GM12891 (cell line): ENCODE data around the gene CCDC121.
A peak's percentile ranks its signal among the peaks of the same experiment; 100 is the strongest.

Source experiments
- DNase-seq: peaks from one replicate; pipeline ENCODE4 v3.0.0; 2011; ENCODE audit warnings: low spot score; ENCODE audit not compliant: insufficient read length
- FAIRE-seq: peaks from 2 replicates; lab custom pipeline; 2011; peaks lifted over from hg19 to GRCh38; lab: Jason Lieb, UNC
- PAX5 ChIP-seq: IDR thresholded peaks from 2 replicates; pipeline ENCODE4 v1.6.1; 2011; ENCODE audit warnings: low read length, moderate library complexity, mild to moderate bottlenecking; ENCODE audit not compliant: insufficient read depth, severe bottlenecking
- POLR2A ChIP-seq: IDR thresholded peaks from 2 replicates; pipeline ENCODE4 v1.6.1; 2011; ENCODE audit warnings: low read depth, low read length, control low read depth
- POLR2AphosphoS5 ChIP-seq: IDR thresholded peaks from 2 replicates; pipeline ENCODE4 v1.6.1; 2011; ENCODE audit warnings: low read depth, low read length, control low read depth
- POU2F2 ChIP-seq: IDR thresholded peaks from 2 replicates; pipeline ENCODE4 v1.6.1; 2011; ENCODE audit warnings: low read depth, mild to moderate bottlenecking, control low read depth, low read length, moderate library complexity
- SPI1 ChIP-seq: IDR thresholded peaks from 2 replicates; pipeline ENCODE4 v1.6.1; 2011; ENCODE audit warnings: low read depth, low read length, control low read depth
- TAF1 ChIP-seq: IDR thresholded peaks from 2 replicates; pipeline ENCODE4 v1.6.1; 2011; ENCODE audit warnings: low read depth, low read length, control low read depth

The CCDC121 gene

GRCh38 chr2:27584597-27584996 lies 44.2 kb downstream of the CCDC121 start:
- no peak for DNase-seq
- no peak for FAIRE-seq

GRCh38 chr2:27583390-27583915 lies 45.4 kb downstream of the CCDC121 start:
- DNase-seq, result no peak
- peak; percentile 41 for FAIRE-seq
- TF ChIP-seq POU2F2 (no peak), PAX5 (no peak), POLR2A (no peak), SPI1 (no peak), POLR2AphosphoS5 (no peak), TAF1 (no peak)

More at GRCh38 chr2:27584597-27584996, 44.2 kb downstream of the CCDC121 start:
- TF ChIP-seq SPI1 (no peak), PAX5 (no peak), TAF1 (no peak), POLR2AphosphoS5 (no peak), POLR2A (no peak), POU2F2 (no peak)

- peak; percentile 91 for TF ChIP-seq TAF1
- TF ChIP-seq SPI1, result peak; percentile 82
- peak; percentile 85 for TF ChIP-seq POLR2AphosphoS5
- peak; percentile 81 for TF ChIP-seq POLR2A
- TF ChIP-seq PAX5, result no peak
- FAIRE-seq (peak; percentile 94), DNase-seq (peak; percentile 74)
These were observed 46.0 kb downstream of the CCDC121 start, which contains the start of gene ZNF512 for GRCh38 chr2:27582695-27583389. TSS of gene ZNF512 (plus strand) at chr2:27583042. CDS start at chr2:27583113, 71 bp downstream.

- FAIRE-seq (no peak), DNase-seq (no peak)
- no peak for TF ChIP-seq POU2F2
- TF ChIP-seq PAX5, result no peak
- no peak for TF ChIP-seq POLR2AphosphoS5
- TF ChIP-seq SPI1, result no peak
- no peak for TF ChIP-seq POLR2A
- TF ChIP-seq TAF1, result no peak
These were observed 46.6 kb downstream of the CCDC121 start for GRCh38 chr2:27582129-27582694.

GRCh38 chr2:27581417-27582128 lies 47.2 kb downstream of the CCDC121 start:
- FAIRE-seq (no peak), DNase-seq (no peak)
- TF ChIP-seq TAF1 (no peak), POLR2AphosphoS5 (no peak), POU2F2 (no peak), POLR2A (no peak), SPI1 (no peak), PAX5 (no peak)
